ENCODE measurements around the gene ARGLU1. TPM values are rescaled to one million over a fixed set of nuclear protein-coding genes. Genes with fewer than 3 reads are reported as not detected.
A peak's percentile ranks its signal among the peaks of the same experiment; 100 is the strongest.

ARGLU1 gene
- total and polyA plus RNA-seq, 9 of the 15 experiments (the other 6 are each of a cell fraction or from before 2014, with no cell fraction given): 19.3 to 99.9 (median 49.3) TPM

GRCh38 chr13:106567474-106568298 lies at the start of gene ARGLU1 (continued):
- TF ChIP-seq HMGXB4 (CRISPR knock-in tag; IDR thresholded peaks at IDR 0.05) (no peak), ZFX (CRISPR knock-in tag; IDR thresholded peaks at IDR 0.05) (peak; percentile 87), KDM5B (IDR thresholded peaks at IDR 0.05; ENCODE audit: insufficient replicate concordance, low read depth, low read length) (peak; percentile 81), POLR2H (tag; IDR thresholded peaks at IDR 0.05; ENCODE audit: low read depth) (peak; percentile 77), SMAD4 (CRISPR knock-in tag; conservative IDR thresholded peaks at IDR 0.05) (no peak), PHF20 (IDR thresholded peaks at IDR 0.05; ENCODE audit: partially characterized antibody) (peak; percentile 69), CREM (IDR thresholded peaks at IDR 0.05; ENCODE audit: low read depth) (peak; percentile 32; the same call in 1 of the 2 replicates), TAF1 (IDR thresholded peaks at IDR 0.05; ENCODE audit: control insufficient read depth, extremely low read depth, insufficient read depth, low read length, severe bottlenecking) (peak; percentile 60), POLR2B (IDR thresholded peaks at IDR 0.05; ENCODE audit: low read depth, partially characterized antibody) (peak; percentile 87), HDAC1 (IDR thresholded peaks at IDR 0.05) (peak in 1 of 2 experiments; percentile 37; a peak in 1 of 4 replicates), RAD51 (IDR thresholded peaks at IDR 0.05; ENCODE audit: borderline replicate concordance, low read depth) (no peak), SUPT5H (IDR thresholded peaks at IDR 0.05) (peak; percentile 91), THAP7 (CRISPR knock-in tag; IDR thresholded peaks at IDR 0.05) (0 out of 2 replicates have a peak, but pooled peaks have one; percentile 68), SMARCC2 (IDR thresholded peaks at IDR 0.05; ENCODE audit: low read depth) (no peak), POLR2AphosphoS5 (IDR thresholded peaks at IDR 0.05; ENCODE audit: control insufficient read depth, insufficient read depth, low read depth, low read length) (peak; percentile 70), STAT6 (CRISPR knock-in tag; IDR thresholded peaks at IDR 0.05) (no peak), RBFOX2 (IDR thresholded peaks at IDR 0.05; ENCODE audit: low read depth, low read length) (peak; percentile 94), NCOA2 (IDR thresholded peaks at IDR 0.05; ENCODE audit: partially characterized antibody in 2 of 2) (no peak), NR2C2 (CRISPR knock-in tag; IDR thresholded peaks at IDR 0.05) (no peak), NR2C2 (tag; IDR thresholded peaks at IDR 0.05) (peak; percentile 13; the same call in 1 of the 2 replicates)
